HepG2 (cell line): Measurements from ENCODE around the gene MAD2L2. TPM values are rescaled to one million over a fixed set of nuclear protein-coding genes. Genes with fewer than 3 reads are reported as not detected.

Experiments used
- ATF1 ChIP-seq: IDR thresholded peaks from 2 replicates; pipeline ENCODE4 v1.6.1; 2016; ENCODE audit warnings: mild to moderate bottlenecking, control low read depth
- E2F1 ChIP-seq: sonication (generic); formaldehyde crosslinking; IDR thresholded peaks from 2 replicates; pipeline ENCODE4 v1.5.0; 2020; ENCODE audit warnings: missing genetic modification reagents
- ELK4 ChIP-seq: sonication (generic); formaldehyde crosslinking; IDR thresholded peaks from 2 replicates; pipeline ENCODE4 v1.9.0; 2021; ENCODE audit warnings: missing genetic modification reagents, borderline replicate concordance
- GLI4 ChIP-seq: sonication (generic); formaldehyde crosslinking; IDR thresholded peaks from 2 replicates; pipeline ENCODE4 v1.5.1; 2020; ENCODE audit warnings: missing genetic modification reagents, mild to moderate bottlenecking, moderate library complexity, borderline replicate concordance
- IKZF5 ChIP-seq: IDR thresholded peaks from 2 replicates; pipeline ENCODE4 v1.6.1; 2018; ENCODE audit warnings: missing genetic modification reagents, mild to moderate bottlenecking, missing compliant biosample characterization
- KDM3A ChIP-seq: IDR thresholded peaks from 2 replicates; pipeline ENCODE4 v1.6.1; 2018; ENCODE audit warnings: low read depth, missing compliant biosample characterization
- PRDM10 ChIP-seq: sonication (generic); formaldehyde crosslinking; IDR thresholded peaks from 2 replicates; pipeline ENCODE4 v1.4.0; 2020; ENCODE audit warnings: low read depth, missing genetic modification reagents
- TFDP1 ChIP-seq: IDR thresholded peaks from 2 replicates; pipeline ENCODE4 v1.6.1; 2016; ENCODE audit warnings: missing compliant biosample characterization, missing genetic modification reagents, borderline replicate concordance
- TFE3 ChIP-seq: IDR thresholded peaks from 2 replicates; pipeline ENCODE4 v1.6.1; 2016
- ZFP62 ChIP-seq: sonication (generic); formaldehyde crosslinking; IDR thresholded peaks from 2 replicates; pipeline ENCODE4 v1.4.0; 2020; ENCODE audit warnings: missing genetic modification reagents
- ZGPAT ChIP-seq: IDR thresholded peaks from 2 replicates; pipeline ENCODE4 v1.6.1; 2016; ENCODE audit warnings: mild to moderate bottlenecking
- ZNF12 ChIP-seq: sonication (generic); formaldehyde crosslinking; IDR thresholded peaks from 2 replicates; pipeline ENCODE4 v1.5.0; 2020; ENCODE audit warnings: missing genetic modification reagents
- ZNF777 ChIP-seq: sonication (generic); formaldehyde crosslinking; IDR thresholded peaks from 2 replicates; pipeline ENCODE4 v1.4.0; 2020; ENCODE audit warnings: missing genetic modification reagents
- ZSCAN5A ChIP-seq: sonication (generic); formaldehyde crosslinking; IDR thresholded peaks from 2 replicates; pipeline ENCODE4 v1.8.0; 2022; ENCODE audit warnings: mild to moderate bottlenecking, missing genetic modification reagents, borderline replicate concordance
- polyA plus RNA-seq, 8 experiments: library from polyadenylated mRNA; depleted of rRNA in 3 of 8; stranded (reverse) in 7 of 8; unstranded in 1 of 8; fragments of >200 nt; fragmentation: Illumina TruSeq in 4 of 8; extraction: Trizol in 4 of 8; gene quantifications; 2 replicates each; pipeline versions ENCODE4 v1.2.1 to v1.2.3, GENCODE V29; 2011 to 2016; ENCODE audit warnings: low read depth in 4 of 8, missing spikeins in 1 of 8, mixed read lengths in 1 of 8; ENCODE audit not compliant: insufficient read depth in 1 of 8
- total RNA-seq, 5 experiments: library from RNA; depleted of rRNA; stranded (reverse); fragments of >200 nt; fragmentation: Illumina TruSeq; extraction: Trizol; gene quantifications; 2 replicates each; pipeline ENCODE4 v1.2.3, GENCODE V29; 2016; ENCODE audit warnings: low read depth in 1 of 5

MAD2L2 gene
- total and polyA plus RNA-seq, 2 of the 13 experiments (the other 11 are each of a cell fraction or from before 2014, with no cell fraction given), result 51.8 to 53.8 TPM

GRCh38 chr1:11654137-11654938, 26.6 kb downstream of the MAD2L2 start, which contains the start of the genes FBXO2 and FBXO44 (continued):
- TF ChIP-seq ATF1 (CRISPR knock-in tag) (no peak), ZNF777 (CRISPR knock-in tag) (peak; percentile 41; the same call in 1 of the 2 replicates), IKZF5 (CRISPR knock-in tag) (no peak), TFDP1 (no peak), PRDM10 (CRISPR knock-in tag) (no peak), ZFP62 (CRISPR knock-in tag) (no peak), GLI4 (no peak), ZGPAT (no peak; the same call in 1 of the 2 replicates), KDM3A (CRISPR knock-in tag) (peak; percentile 11; the same call in 1 of the 2 replicates), ZNF12 (CRISPR knock-in tag) (no peak), ZSCAN5A (CRISPR knock-in tag) (no peak), ELK4 (CRISPR knock-in tag) (no peak), TFE3 (CRISPR knock-in tag) (no peak), E2F1 (no peak)
